Lung (tissue), 12 donors: ENCODE measurements around the gene PRIMPOL. TPM values are rescaled to one million over a fixed set of nuclear protein-coding genes. Genes with fewer than 3 reads are reported as not detected.

Experiments
- ATAC-seq: fragments of 200-7000 bp; cut with Tn5 transposase; one replicate; pipeline ENCODE4 v1.9.1; 2020; ENCODE audit warnings: moderate number of reproducible peaks; ENCODE audit not compliant: insufficient read depth, low FRiP score
- DNase-seq, 3 donors: peaks; one replicate each; pipeline ENCODE4 v3.0.0-alpha.2; 2013 to 2017
- H3K27ac ChIP-seq, 2 donors: one replicate each; pipeline ENCODE4 v1.5.1; 2013; ENCODE audit warnings: mild to moderate bottlenecking in 2 of 2, moderate library complexity in 2 of 2, control low read depth in 1 of 2, inconsistent platforms in 1 of 2, low read depth in 1 of 2, low read length in 1 of 2
- H3K27me3 ChIP-seq, 3 donors: one replicate each; pipeline ENCODE4 v1.5.1; 2013; ENCODE audit warnings: low read length in 2 of 3; ENCODE audit not compliant: control insufficient read depth in 3 of 3, insufficient read depth in 3 of 3
- H3K36me3 ChIP-seq, 4 donors: one replicate each; pipeline ENCODE4 v1.5.1; 2013; ENCODE audit warnings: low read length in 4 of 4, mild to moderate bottlenecking in 1 of 4, moderate library complexity in 1 of 4; ENCODE audit not compliant: control insufficient read depth in 4 of 4, insufficient read depth in 4 of 4
- H3K4me1 ChIP-seq, 5 donors: one replicate each; pipeline ENCODE4 v1.5.1; 2013; ENCODE audit warnings: low read length in 5 of 5, mild to moderate bottlenecking in 2 of 5, moderate library complexity in 1 of 5; ENCODE audit not compliant: control insufficient read depth in 5 of 5, insufficient read depth in 5 of 5
- H3K4me3 ChIP-seq: one replicate; pipeline ENCODE4 v1.5.1; 2013; ENCODE audit warnings: mild to moderate bottlenecking, control low read depth, moderate library complexity
- H3K9ac ChIP-seq, 2 donors: one replicate each; pipeline ENCODE4 v1.5.1; 2013; ENCODE audit warnings: low read length in 2 of 2, control low read depth in 1 of 2; ENCODE audit not compliant: insufficient read depth in 1 of 2
- H3K9me3 ChIP-seq, 4 donors: one replicate each; pipeline ENCODE4 v1.5.1; 2013; ENCODE audit warnings: low read length in 3 of 4, mild to moderate bottlenecking in 1 of 4, moderate library complexity in 1 of 4; ENCODE audit not compliant: control insufficient read depth in 4 of 4, insufficient read depth in 3 of 4
- CTCF ChIP-seq: IDR thresholded peaks from 2 replicates; pipeline ENCODE4 v1.5.1; 2012; ENCODE audit warnings: mild to moderate bottlenecking; ENCODE audit errors: control extremely low read depth, extremely low read depth
- WGBS, 2 donors: extraction: QIAGEN DNeasy Blood & Tissue Kit; methylation state at CpG; one replicate each; pipeline ENCODE4 v1.1.7; 2013; 5-methylcytosine and 5-hydroxymethylcytosine counted together
- polyA plus RNA-seq, 2 donors: library from polyadenylated mRNA; stranded (reverse); fragments of 200-250 nt; gene quantifications; one replicate each; pipeline ENCODE4 v1.2.1, GENCODE V29; 2013
- total RNA-seq, 2 donors: library from RNA; depleted of rRNA in 1 of 2; stranded (reverse); fragments of >200 nt in 1 of 2; gene quantifications; one replicate each; pipeline ENCODE4 v1.2.1, GENCODE V29; 2014 to 2021
- donor health status: control.
- donor health status: control.
- donor health status: Bipolar disorder and iron deficiency.
- donor health status: healthy.
- donor health status: DM: yes; HTN: yes; CAD: no.

The PRIMPOL gene
- total and polyA plus RNA-seq, 4 donors, result 7.3 to 43.4 (median 19.4) TPM

GRCh38 chr4:184743650-184744049, 94.1 kb downstream of the PRIMPOL start:
- Histone ChIP-seq H3K4me3 (no peak overlapping the region), H3K4me1 (peaks cover 2 to 19% (median 13%) of the 10 kb centered on the region in 5 donors), H3K27ac (no peak overlapping the region), H3K27me3 (no peaks in the 10 kb centered on the region), H3K9me3 (peaks cover 0 to 4% (median 0%) of the 10 kb centered on the region in 4 donors), H3K9ac (no peak overlapping the region), H3K36me3 (no peaks in the 10 kb centered on the region)
- WGBS, 2 donors, result 94% methylated on average over 4 of the region's 4 CpGs
- TF ChIP-seq CTCF, result no peak
- ATAC-seq (no peak), DNase-seq (no peak)

- Histone ChIP-seq H3K9me3 (peaks cover 0 to 4% (median 0%) of the 10 kb centered on the region in 4 donors), H3K27ac (no peak overlapping the region), H3K9ac (no peak overlapping the region), H3K4me1 (peaks cover 2 to 19% (median 13%) of the 10 kb centered on the region in 5 donors), H3K36me3 (no peaks in the 10 kb centered on the region), H3K27me3 (no peaks in the 10 kb centered on the region), H3K4me3 (no peak overlapping the region)
- DNase-seq (no peak), ATAC-seq (no peak)
- no peak for TF ChIP-seq CTCF
- whole genome bisulfite sequencing, 2 donors, result 88 to 94% methylated on average over 10 of the region's 10 CpGs
Observed at GRCh38 chr4:184744236-184744635, 94.7 kb downstream of the PRIMPOL start.

Other genes starting within 250 kb of the PRIMPOL start
- gene IRF2, start 175.2 kb upstream of the PRIMPOL start, total RNA-seq, result 10 to 100 TPM; 30.7 to 65.8 TPM
- gene IRF2, start 175.2 kb upstream of the PRIMPOL start, polyA plus RNA-seq, result 10 to 100 TPM; 16.4 to 55.4 TPM
- 10 to 100 TPM; 14.4 to 30.4 TPM for gene CASP3, start 291 bp upstream of the PRIMPOL start, total RNA-seq
- 10 to 100 TPM in 1 of 2 donors, 1 to 10 TPM in 1; 9.3 to 19.0 TPM for gene CASP3, start 291 bp upstream of the PRIMPOL start, polyA plus RNA-seq
- gene CENPU, start 84.4 kb downstream of the PRIMPOL start, total RNA-seq, result 1 to 10 TPM; 3.6 to 8.6 TPM
- gene CENPU, start 84.4 kb downstream of the PRIMPOL start, polyA plus RNA-seq, result 10 to 100 TPM in 1 of 2 donors, 1 to 10 TPM in 1; 2.1 to 11.7 TPM
- gene ACSL1, start 176.2 kb downstream of the PRIMPOL start, total RNA-seq, result 100 to 1,000 TPM in 1 of 2 donors, 10 to 100 TPM in 1; 89.5 to 242 TPM
- 100 to 1,000 TPM; 134 to 731 TPM for gene ACSL1, start 176.2 kb downstream of the PRIMPOL start, polyA plus RNA-seq